Measurements from ENCODE around the gene ZFYVE21.

ZFYVE21 gene

GRCh38 chr14:103692159-103692558, 23.5 kb upstream of the ZFYVE21 start:
- no peak for DNase-seq (ENCODE audit: low read depth, low spot score)

- no peak for DNase-seq (ENCODE audit: low read depth, low spot score)
Observed at GRCh38 chr14:103692871-103693270, 22.7 kb upstream of the ZFYVE21 start.

GRCh38 chr14:103693515-103693914, 22.1 kb upstream of the ZFYVE21 start:
- no peak for DNase-seq (ENCODE audit: low read depth, low spot score)

GRCh38 chr14:103694572-103695026, 21.0 kb upstream of the ZFYVE21 start:
- no peak for DNase-seq (ENCODE audit: low read depth, low spot score)

GRCh38 chr14:103695296-103696069, 20.1 kb upstream of the ZFYVE21 start:
- no peak for DNase-seq (ENCODE audit: low read depth, low spot score)

GRCh38 chr14:103696070-103696402, 19.6 kb upstream of the ZFYVE21 start:
- no peak for DNase-seq (ENCODE audit: low read depth, low spot score)

- no peak for DNase-seq (ENCODE audit: low read depth, low spot score)
Observed at GRCh38 chr14:103696466-103697071, 19.0 kb upstream of the ZFYVE21 start.

- DNase-seq (ENCODE audit: low read depth, low spot score), result no peak
Observed at GRCh38 chr14:103697206-103697602, 18.4 kb upstream of the ZFYVE21 start.

- no peak for DNase-seq (ENCODE audit: low read depth, low spot score)
Observed at GRCh38 chr14:103697603-103698379, 17.8 kb upstream of the ZFYVE21 start.

GRCh38 chr14:103698380-103699260, 17.0 kb upstream of the ZFYVE21 start:
- DNase-seq (ENCODE audit: low read depth, low spot score), result no peak

- DNase-seq (ENCODE audit: low read depth, low spot score), result no peak
Observed at GRCh38 chr14:103699261-103699661, 16.3 kb upstream of the ZFYVE21 start.

- no peak for DNase-seq (ENCODE audit: low read depth, low spot score)
Observed at GRCh38 chr14:103699901-103700752, 15.5 kb upstream of the ZFYVE21 start.

GRCh38 chr14:103700753-103701490, 14.7 kb upstream of the ZFYVE21 start:
- DNase-seq (ENCODE audit: low read depth, low spot score), result no peak

GRCh38 chr14:103702095-103702494, 13.5 kb upstream of the ZFYVE21 start:
- no peak for DNase-seq (ENCODE audit: low read depth, low spot score)

- no peak for DNase-seq (ENCODE audit: low read depth, low spot score)
Observed at GRCh38 chr14:103702497-103703432, 12.8 kb upstream of the ZFYVE21 start.

- no peak for DNase-seq (ENCODE audit: low read depth, low spot score)
Observed at GRCh38 chr14:103703433-103704385, 11.9 kb upstream of the ZFYVE21 start.

- no peak for DNase-seq (ENCODE audit: low read depth, low spot score)
Observed at GRCh38 chr14:103704708-103705107, 10.9 kb upstream of the ZFYVE21 start.

- no peak for DNase-seq (ENCODE audit: low read depth, low spot score)
Observed at GRCh38 chr14:103705118-103705503, 10.5 kb upstream of the ZFYVE21 start.

All from activated CD4-positive, CD25-positive, alpha-beta regulatory T cell treated with anti-CD3 and anti-CD28 coated beads, Interleukin-2, amount 50 U/mL, for 16 hours (primary cell).